ENCODE measurements around the gene NFATC3. TPM values are rescaled to one million over a fixed set of nuclear protein-coding genes. Genes with fewer than 3 reads are reported as not detected.

Gene NFATC3
- total and polyA plus RNA-seq, 2 of the 8 experiments (the other 6 are each of a cell fraction or from before 2014, with no cell fraction given), result 17.6 to 34.5 TPM

DNA sequence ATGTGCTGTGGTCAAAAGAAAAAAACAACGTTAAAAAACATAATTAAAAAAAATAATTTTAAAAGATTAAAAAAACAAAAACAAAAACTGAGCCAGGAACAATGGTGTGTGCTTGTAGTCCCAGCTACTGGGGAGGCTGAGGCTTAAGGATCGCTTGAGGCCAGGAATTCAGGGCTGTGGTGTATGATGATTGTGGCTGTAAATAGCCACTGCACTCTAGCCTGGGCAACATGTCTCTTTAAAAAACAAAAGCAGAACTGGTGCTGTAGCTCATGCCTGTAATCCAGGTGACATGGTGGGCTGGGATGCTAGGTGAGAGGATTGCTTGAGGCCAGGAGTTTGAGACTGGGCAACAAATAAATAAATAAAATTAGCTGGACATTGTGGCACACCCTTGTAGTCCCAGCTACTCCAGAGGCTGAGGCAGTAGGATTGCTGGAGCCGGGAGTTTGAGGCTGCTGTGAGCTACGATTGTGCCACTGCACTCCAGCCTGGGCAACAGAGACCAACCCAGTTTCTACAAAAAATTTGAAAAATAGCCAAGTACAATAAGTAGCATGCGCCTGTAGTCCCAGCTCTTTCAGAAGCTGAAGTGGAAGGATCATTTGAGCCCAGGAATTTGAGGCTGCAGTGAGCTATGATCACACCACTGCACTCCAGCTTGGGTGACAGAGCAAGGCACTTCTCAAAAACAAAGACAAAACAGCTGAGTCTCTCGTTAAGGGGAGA lies 43.6 kb downstream of the NFATC3 start (continued):
- TF ChIP-seq JUND (IDR thresholded peaks at IDR 0.05; ENCODE audit: low read length), result no peak
- TF ChIP-seq, protein P1, sequence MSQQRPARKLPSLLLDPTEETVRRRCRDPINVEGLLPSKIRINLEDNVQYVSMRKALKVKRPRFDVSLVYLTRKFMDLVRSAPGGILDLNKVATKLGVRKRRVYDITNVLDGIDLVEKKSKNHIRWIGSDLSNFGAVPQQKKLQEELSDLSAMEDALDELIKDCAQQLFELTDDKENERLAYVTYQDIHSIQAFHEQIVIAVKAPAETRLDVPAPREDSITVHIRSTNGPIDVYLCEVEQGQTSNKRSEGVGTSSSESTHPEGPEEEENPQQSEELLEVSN (IDR thresholded peaks at IDR 0.05), result no peak

All from H1 (cell line).